GM18870 (cell line): Measurements from ENCODE around the gene FAM110A.
"Not testable (repeated sequence)": the region's sequence is repeated elsewhere in the genome, so short reads cannot be mapped to it uniquely, and the experiment has no call there.

ENCODE experiments used
- ATAC-seq: cut with Tn5 transposase; IDR thresholded peaks from one replicate; pipeline ENCODE4 v1.9.1; 2021; ENCODE audit warnings: moderate library complexity; ENCODE audit not compliant: unreplicated experiment

The FAM110A gene

DNA sequence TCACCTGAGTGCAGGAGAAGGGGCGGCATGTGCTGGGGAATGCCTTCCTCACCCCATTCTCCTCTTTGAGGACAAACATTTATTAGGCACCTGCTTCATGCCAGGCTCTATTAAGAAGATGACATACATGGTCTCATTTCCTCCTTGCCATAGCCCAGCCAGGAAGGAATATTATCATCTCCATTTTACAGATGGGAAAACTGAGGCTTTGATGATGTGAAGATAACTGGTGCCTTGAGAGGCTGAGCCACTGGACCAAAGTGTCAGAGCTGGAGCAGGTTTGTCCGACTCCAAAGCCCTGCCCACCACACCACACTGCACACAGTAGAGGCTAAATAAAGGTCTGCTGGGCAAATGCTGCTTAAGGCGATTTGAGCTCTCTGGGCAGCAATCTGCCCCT lies 37.2 kb downstream of the FAM110A start:
- ATAC-seq, result no peak

DNA sequence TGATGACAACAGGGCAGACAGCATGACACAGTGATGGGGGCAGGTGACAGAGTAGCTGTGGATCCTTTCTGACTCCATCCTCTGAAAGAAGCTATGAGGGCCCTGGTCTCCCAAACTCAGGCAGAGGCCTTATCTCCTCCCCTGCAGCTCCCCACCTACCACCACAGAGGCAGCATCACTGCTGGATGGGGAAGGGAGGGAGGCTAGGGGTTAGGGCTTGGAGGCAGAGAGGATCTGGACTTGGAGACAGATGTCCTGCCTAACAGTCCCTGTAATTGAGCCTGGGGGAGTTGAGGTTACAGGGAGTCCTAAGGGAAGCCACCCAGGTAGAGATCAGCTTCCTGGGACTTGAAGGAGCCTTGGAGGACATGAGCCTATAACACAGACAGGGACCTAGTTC lies 37.9 kb downstream of the FAM110A start:
- no peak for ATAC-seq

DNA sequence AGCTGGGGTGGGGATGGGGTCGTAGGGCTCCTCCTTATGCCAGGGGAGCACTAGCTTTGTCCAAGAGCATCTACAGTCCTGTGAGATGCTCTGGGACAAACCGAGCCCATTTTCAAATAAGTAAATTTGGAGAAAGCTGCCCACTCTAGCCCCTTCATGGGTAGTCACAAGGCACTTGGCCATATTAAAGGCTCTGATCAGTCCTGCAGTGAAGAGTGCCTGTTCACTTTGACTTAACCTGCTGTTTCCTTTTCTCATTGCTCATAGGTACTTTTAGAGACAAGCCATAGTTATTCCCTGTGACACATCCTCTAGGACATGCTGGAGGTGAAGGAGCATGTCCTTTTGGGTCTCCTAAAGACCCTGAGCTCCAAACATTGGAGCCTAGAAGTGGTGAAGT lies 38.4 kb downstream of the FAM110A start:
- no peak for ATAC-seq

DNA sequence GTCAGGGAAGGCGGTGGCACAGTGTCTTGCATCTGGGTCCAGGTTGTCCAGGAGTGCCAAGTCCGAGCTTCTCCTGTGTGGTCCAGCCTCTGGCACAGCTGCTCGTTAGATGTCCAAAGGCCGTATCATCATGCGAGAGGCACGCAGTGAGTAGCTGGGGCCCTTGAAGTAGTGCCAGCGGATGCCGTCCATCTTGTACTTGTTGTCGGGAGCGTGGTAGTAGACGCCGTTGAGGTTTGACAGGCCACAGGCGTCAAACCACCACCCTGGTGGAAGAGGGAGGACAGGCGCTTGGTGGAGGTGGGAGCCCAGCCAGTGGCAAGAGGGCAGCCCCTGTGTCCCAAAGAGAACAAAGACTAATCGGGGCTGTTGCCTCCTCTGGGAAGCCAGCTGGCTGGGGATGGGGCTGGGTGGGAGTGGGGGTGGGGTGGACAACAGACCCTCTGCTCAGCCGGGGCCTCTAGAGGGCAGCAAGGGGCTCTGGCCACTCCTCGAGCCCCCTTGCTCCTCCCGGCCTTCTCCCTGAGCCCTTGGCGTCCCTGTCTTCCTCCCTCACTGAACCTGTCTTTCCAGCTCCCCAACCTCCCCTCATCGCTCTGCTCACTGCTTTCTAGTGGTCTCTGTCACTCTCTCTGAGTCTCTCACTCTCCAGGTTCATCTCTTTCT lies 39.5 kb downstream of the FAM110A start:
- ATAC-seq, result no peak

DNA sequence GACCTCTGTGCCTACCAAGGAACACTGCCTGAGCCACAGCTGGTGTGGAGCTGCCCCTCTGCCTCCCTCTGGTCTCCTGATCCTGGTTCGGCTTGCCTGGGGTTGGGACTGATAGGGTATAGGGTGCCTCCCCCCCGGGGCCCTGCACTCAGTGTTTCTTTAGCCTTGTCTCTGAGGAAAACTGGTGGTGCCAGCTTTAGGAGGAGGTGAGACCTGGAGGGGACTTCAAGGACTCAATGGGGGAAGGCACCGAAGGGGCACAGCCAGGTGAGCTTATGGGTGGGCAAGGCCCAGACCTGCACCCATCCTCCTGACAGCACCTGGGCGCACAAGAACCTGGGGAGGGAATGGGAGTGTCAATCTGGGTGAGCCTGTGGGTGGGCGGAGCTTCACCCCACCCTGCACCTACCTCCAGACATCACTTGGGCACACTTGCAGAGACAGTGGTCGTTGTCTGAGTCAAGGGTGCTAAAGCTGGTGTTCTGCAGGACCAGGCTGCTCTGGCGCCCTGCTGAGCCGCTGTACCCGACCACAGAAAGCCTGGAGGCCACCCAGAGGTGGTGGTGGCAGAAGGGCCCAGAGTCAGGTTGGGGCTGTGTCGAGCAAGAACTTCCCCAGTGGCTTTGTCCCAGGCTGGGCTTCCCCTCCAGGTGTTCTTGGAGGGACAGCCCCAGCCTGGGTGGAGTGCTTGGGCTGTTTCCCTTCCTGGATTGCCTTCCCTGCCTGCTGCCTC lies 40.5 kb downstream of the FAM110A start:
- ATAC-seq, result no peak

DNA sequence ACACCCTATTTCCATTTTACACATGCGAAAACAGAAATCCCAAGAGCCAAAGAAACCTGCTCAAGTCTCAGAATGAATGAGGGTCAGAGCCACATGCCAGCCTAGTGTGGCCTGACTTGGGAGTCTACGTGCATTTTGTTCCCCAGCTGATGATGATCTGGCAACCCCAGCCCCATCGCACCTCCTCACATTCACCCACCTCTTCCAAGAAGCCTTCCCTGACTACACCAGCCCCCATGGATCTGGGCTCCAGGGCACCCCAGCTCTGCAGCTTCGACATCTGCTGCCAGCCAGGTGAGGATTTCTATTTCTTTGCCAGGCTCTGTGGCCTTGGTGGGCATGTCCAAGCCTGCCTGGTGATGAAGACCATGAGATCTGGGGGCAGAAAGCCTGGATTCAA lies 41.6 kb downstream of the FAM110A start:
- ATAC-seq, result no peak

DNA sequence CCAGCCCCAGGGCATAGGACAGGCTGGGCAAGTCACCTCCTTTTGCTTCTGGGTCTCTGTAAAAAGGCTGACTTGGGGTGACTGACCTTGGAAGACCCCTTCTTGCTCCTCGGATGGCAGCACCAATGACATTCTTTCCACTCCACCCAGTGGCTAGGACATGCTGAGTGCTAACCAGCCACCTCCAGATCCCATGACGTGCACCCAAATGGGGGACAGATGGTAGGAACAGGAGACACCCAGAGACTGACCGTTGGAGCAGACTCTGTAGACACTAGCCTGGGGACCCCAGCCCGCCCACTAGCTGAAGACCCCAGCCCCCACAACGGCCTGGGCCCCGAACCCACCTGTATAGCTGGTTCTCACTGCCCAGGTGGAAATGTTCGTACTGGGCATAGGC lies 44.3 kb downstream of the FAM110A start:
- ATAC-seq, result no peak

DNA sequence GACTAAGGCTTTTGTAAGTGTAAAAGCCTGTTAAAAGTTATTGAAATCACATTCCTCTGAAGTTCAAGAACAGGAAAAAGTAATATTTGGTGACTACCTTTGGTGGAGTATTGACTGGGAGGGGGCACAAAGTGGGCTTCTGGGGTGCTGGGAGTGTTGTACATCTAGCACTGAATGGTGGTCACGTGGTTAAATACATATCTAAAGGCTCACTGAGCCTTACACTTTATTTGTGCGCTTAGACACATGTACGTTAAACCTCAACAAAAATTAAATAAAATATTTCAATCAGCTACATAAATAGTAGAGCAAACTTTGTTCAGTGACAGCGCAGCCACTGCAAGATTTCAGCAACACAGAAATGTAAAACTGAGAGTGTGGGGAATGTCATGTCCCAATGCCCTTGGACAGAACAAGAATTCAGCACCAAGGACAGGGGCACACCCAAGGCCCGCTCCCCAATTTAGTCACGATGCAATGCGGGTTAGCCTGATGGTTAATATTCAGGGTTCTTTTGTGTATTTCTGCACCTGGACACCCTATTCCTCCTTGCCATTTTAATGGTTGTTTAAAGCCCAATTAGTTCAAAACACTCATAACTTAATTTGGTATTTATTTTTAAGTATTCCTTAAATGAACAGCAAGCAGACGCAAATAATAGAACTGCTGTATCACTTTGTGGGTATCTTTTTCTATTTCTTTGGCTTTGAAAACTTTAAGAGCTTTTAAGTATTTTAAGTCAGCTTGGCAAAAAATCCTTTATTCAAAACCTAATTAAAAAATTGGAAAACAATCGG lies 45.2 kb downstream of the FAM110A start:
- no peak for ATAC-seq

DNA sequence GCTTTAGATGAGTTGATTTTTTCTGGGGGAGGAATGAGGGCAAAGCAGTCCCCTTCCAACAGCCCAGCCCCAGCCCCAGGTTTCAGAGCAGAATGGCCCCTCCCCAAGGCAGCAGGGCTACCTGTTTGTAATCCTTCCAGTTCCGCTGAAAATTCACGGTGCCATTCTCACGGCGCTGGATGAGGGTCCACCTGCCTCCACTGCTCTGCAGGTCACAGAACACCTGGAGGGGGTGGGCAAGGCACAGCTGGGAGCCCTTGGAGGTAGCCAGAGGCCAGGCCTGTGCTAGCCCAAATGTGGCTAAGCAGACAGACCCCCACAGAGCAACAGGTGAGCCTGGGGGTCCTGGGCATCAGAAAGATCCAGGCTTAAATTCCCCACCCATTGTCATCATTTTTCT lies 46.1 kb downstream of the FAM110A start:
- no peak for ATAC-seq

DNA sequence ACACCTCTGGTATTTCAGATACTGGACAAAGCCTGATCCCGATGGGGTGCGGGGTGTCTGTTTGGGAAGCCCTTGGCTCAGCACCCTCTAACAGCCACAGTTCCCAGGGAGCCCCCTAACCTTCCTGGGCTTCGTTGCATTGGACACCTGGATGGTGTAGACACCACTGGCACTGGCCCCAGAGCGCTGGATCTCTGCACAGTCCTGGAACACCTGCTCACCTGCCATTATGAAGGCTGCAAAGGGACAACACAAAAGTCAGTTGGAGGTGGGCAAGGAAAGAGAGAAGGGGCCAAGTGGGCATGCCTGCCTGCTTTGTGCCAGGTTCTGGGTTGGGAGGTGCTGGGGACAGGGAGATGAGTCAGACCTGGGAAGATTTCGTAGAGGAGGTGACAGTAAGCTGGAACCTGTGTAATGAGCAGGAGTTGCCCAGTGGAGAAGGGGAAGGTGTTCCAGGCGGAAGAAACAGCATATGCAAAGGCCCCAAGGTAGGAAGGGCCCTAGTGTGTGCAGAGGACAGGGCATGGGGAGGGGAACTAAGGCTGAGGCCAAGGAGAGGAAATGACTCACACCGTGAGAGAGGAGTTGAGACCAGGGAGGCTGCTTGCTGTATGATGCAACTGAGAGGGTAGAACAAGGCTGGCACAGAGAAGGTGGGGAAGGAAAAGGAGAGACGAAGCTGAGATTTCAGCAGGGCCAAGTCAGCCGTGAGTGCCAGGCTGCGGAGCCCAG lies 47.7 kb downstream of the FAM110A start:
- ATAC-seq, result no peak

DNA sequence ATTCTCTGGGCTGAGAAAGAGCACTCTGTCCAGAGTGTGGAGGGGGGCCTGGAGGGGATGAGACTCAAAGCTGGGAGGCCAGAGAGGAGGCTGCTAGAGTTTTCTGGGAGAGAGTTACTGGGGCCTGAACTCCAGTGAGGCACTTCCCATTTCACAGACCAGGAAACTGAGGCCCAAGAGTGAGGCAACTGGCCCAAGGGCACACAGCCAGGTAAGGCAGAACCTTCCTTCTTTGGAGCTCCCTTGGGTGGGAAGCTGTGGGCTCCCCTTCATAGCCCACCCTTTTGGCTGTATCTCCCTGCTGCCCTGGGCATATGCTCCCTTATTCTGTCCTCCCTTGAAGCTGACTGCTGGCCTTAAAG lies 48.2 kb downstream of the FAM110A start:
- ATAC-seq, result no peak

DNA sequence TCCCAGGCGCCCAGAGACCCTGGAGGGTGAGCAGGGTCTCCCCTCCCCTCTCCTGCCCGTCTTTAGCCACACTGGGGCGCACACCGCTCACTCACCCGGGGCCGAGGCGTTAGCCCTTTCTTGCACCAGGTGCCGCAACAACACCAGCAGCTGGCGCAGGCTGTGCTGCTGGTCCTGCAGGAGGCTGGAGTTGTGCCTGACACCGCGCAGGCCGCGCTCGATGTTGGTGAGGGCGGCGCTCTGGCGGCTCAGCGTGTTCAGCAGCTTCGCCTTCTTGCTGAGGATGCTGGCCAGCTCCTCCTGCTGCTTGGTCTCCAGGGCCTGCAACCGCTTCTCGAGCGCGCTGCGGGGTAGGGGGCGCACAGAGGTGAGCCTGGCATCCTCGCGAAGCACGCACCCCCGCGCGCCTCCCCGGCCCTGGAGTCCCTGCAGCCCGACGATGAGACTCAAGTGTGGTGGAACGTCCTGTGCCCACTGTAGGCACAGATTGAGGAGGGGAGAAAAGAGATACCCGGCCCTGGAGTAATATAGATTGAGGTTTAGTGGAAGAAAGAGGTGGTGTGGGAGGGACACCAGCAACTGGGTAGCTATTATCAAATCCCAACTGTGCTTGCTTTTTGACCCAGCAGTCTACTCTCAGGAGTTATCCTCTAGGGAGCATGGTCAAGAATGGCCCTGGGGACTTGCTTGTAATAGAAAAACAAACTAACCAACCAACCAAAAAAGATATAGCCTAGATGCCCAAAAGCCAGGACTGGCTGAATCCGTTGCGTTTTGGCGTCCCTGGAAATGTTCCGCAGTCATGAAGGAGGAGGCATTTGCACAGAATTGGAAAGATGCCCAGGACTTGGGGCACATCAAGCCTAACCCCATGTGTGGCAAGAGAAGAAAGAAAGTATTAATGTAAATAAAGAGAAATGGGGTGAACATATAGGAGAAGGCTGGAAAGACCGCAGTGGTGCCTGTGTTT lies 51.8 kb downstream of the FAM110A start:
- ATAC-seq, result no peak

DNA sequence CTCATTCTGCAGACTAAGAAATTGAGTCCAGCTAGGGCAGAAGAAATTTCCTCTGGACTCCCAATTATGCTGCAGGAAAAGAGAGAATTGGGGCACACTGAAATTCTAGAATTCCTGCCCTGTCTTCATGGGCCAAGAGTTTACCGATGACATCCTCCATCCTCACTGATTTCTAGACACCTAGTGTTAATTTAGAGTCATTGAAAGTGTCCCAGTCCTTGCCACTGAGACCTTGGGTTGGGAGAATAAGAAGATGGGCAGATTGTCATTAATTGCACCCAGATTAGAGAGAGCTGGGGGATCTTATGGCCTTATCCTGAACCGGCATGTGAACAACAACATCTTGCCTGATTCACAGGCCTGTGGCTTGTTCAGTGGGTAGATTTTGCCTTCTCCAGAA lies 53.6 kb downstream of the FAM110A start:
- no peak for ATAC-seq

DNA sequence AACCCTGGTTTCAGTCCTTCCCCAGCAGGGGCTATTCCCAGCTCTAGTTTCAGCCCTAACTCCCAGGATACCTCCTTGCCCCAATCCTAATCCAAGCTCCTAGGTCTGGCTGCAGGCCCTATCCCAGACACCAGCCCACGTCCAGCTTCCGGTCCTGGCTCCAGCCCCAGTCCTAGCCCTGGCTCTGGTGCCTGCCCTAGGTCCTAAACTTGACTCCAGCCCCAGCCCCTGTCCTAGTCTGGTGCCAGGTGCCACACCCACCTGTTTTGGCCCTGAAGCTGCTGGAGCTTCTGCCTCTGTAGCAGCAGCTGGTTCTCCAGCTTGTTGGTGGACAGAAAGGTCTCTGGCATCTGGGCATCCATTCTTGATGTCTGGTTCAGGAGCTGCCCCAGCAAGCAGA lies 54.5 kb downstream of the FAM110A start:
- ATAC-seq, result no peak

DNA sequence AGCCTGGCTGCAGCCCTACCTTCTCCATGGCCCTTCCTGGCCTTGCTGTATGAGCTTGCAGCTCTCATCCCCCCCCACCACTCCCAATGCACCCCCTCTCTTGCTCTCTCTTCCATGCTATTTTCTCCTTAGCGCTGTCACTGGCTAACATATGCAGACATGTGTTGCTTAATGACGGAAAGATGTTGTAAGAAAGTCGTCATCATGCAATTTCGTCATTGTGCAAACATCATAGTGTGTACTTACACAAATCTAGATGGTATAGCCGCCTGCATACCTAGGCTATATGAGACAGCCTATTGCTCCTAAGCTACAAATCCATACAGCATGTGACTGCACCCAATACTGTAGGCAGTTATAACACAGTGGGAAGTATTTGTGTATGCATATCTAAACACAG lies 55.6 kb downstream of the FAM110A start:
- ATAC-seq, result no peak

DNA sequence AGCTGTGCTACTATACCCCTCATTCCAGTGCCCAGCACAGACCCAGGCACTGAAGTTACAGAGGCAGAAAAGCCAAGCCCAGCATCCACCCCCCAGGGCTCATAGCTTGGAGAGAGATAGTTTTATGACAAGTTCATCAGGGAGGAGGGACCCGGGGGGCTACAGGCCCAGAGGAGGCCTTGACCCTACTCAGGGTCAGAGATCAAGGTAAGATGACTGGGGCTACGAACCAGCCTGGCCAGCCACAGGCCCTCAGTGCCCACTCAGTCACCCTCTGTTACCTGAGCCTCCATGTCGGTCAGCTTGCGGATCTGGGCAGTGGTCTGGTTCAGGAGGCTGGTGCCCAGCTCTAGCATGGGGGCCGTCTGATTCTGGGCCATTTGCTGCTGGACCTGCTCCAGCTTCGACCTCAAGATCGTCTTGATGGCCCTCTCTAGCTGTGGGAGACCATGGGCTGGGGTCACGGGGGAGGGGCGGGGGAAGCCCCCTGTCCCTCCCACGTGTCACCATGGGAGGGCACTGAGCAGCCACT lies 56.5 kb downstream of the FAM110A start:
- ATAC-seq, result no peak

DNA sequence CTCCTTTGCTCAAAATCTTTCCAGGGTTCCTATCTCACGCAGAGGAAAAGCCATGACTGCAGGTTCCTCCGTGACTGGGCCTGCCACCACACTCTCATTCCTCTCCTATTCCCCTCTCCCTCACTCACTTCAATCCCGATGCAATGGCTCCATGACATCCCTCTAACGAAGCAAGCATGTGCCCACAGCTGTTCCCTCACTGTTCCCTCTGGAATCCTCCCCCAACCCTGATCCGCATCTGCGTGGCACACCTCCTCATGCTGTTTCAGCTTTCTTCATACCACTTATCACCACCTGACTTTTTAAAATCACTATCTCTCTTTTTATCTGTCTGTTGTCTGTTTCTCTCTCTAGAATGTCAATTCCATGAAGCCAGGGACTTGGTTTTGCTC lies 57.1 kb downstream of the FAM110A start:
- ATAC-seq, result no peak

DNA sequence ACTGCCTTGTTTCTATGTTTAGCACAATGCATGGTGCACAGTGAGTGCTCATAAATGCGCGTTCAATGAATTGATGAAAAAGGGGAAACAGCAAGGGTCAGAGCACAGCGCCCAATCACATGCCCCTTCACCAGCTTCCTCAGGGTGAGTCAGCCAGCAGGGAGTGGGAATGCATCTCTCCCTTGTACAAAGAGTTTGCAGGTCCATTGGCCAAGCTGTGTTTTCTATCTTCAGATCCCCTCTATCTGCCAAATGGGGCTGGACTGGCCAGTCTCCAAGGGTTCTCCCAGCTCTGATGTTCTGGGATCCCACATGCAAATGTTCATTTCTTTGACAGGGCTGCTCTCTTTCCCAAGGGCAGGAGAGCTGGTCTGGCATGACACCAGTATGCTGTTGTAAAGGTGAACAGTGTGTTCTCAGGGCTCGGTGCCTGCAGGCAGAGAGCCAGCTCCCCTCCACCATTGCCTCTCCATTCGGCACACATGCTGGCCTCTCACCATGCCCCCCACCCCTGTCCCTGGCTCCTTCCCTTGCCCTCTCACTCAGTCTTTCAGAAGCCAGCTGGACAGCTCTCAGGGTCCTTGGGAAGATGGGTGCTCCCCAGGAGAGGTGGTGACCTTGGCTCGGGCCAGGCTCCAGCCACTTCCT lies 57.7 kb downstream of the FAM110A start:
- no peak for ATAC-seq

DNA sequence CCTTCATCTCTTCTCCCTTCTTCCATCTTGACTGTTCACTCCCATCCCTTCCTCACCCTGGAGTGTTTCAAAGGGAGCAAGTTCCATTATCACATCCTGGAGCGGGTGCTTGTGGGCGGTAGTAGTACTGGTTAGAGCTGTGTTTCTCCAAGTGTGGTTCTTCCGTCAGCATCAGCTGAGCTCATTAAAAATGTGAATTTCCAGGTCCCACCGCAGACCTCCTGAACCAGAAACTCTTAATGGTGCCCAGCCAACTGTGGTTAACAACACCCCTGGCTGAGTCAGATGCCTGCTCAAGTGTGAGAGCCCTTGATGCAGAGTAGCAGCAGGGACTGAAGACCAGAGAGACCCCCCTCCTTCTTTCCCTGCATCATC lies 58.2 kb downstream of the FAM110A start:
- ATAC-seq, result no peak

DNA sequence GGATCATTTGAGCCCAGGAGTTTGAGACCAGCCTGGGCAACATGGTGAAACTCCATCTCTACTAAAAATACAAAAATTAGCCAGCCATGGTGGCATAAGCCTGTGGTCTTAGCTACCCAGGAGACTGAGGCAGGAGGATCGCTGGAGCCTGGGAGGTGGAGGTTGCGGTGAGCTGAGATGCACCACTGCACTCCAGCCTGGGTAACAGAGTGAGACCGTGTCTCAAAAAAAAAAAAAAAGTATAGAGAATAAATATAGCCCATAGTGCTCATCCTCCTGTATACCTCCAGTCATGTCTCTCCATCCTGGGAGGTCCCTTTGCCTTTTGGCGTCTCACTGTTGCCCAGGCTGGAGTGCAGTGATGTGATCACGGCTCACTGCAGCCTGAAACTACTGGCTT lies 58.9 kb downstream of the FAM110A start:
- not testable (repeated sequence) for ATAC-seq
